Ovary (tissue), 3 donors: ENCODE data around the gene CWC22.

Experiments
- CTCF ChIP-seq, 3 donors: fragments of 450-650 bp in 2 of 3; fragments of 200-600 bp in 1 of 3; IDR thresholded peaks; one replicate each; pipeline versions ENCODE4 v1.5.1 to v1.8.0; 2016 to 2022; ENCODE audit warnings: antibody characterized with exemption in 3 of 3, mild to moderate bottlenecking in 1 of 3
- EP300 ChIP-seq: sonication (generic); formaldehyde crosslinking; IDR thresholded peaks from one replicate; pipeline ENCODE4 v1.6.1; 2017; ENCODE audit warnings: antibody characterized with exemption
- POLR2A ChIP-seq: fragments of 450-650 bp; IDR thresholded peaks from one replicate; pipeline ENCODE4 v1.6.1; 2017; ENCODE audit warnings: antibody characterized with exemption, mild to moderate bottlenecking, moderate library complexity
- donor health status: DM: no; HTN: no; CAD: no.

- TF ChIP-seq CTCF (IDR thresholded peaks at IDR 0.05) (no peak), POLR2A (no peak), EP300 (no peak)
These were observed 3.5 kb downstream of the CWC22 start for GRCh38 chr2:180003559-180003958.
